Left ventricle myocardium inferior (tissue), 1 donor: ENCODE measurements around the gene TMEM63A. TPM values are rescaled to one million over a fixed set of nuclear protein-coding genes. Genes with fewer than 3 reads are reported as not detected.

Source experiments
- DNase-seq: peaks from one replicate; pipeline ENCODE4 v3.0.0-alpha.2; 2020
- H3K27ac ChIP-seq: fragments of 200-600 bp; replicated peaks from 2 replicates; pipeline ENCODE4 v1.8.0; 2021
- H3K27me3 ChIP-seq: fragments of 200-600 bp; 2 replicates; pipeline ENCODE4 v1.8.0; 2021; ENCODE audit warnings: low read depth
- H3K36me3 ChIP-seq: fragments of 200-600 bp; 2 replicates; pipeline ENCODE4 v1.8.0; 2021
- H3K4me1 ChIP-seq: fragments of 200-600 bp; 2 replicates; pipeline ENCODE4 v1.8.0; 2021
- H3K4me3 ChIP-seq: fragments of 200-600 bp; 2 replicates; pipeline ENCODE4 v1.8.0; 2021; ENCODE audit warnings: mild to moderate bottlenecking, moderate library complexity
- H3K9me3 ChIP-seq: fragments of 200-600 bp; replicated peaks from 2 replicates; pipeline ENCODE4 v1.8.0; 2021
- intact Hi-C: fragments of 100-400 bp; cut with micrococcal nuclease; formaldehyde crosslinking; loops from one replicate; pipeline ENCODE4 v1.11.0; 2022
- total RNA-seq: library from RNA; stranded (reverse); fragmentation: NEBNext Ultra II Directional; extraction: Animal tissue kit (Norgen Biotek cat#: 25700); gene quantifications from one replicate; pipeline ENCODE4 v1.2.1, GENCODE V29; 2021
- TF ChIP-seq, protein P1 (sequence below): fragments of 200-600 bp; IDR thresholded peaks from 2 replicates; pipeline ENCODE4 v1.8.0; 2021; ENCODE audit warnings: antibody characterized with exemption, mild to moderate bottlenecking, borderline replicate concordance
- donor health status: DM: no; HTN: yes; CAD: no; lungs with severe emphysema.

The TMEM63A gene
- total RNA-seq, 1 donor from 2014 or later, result 30.4 TPM

DNA sequence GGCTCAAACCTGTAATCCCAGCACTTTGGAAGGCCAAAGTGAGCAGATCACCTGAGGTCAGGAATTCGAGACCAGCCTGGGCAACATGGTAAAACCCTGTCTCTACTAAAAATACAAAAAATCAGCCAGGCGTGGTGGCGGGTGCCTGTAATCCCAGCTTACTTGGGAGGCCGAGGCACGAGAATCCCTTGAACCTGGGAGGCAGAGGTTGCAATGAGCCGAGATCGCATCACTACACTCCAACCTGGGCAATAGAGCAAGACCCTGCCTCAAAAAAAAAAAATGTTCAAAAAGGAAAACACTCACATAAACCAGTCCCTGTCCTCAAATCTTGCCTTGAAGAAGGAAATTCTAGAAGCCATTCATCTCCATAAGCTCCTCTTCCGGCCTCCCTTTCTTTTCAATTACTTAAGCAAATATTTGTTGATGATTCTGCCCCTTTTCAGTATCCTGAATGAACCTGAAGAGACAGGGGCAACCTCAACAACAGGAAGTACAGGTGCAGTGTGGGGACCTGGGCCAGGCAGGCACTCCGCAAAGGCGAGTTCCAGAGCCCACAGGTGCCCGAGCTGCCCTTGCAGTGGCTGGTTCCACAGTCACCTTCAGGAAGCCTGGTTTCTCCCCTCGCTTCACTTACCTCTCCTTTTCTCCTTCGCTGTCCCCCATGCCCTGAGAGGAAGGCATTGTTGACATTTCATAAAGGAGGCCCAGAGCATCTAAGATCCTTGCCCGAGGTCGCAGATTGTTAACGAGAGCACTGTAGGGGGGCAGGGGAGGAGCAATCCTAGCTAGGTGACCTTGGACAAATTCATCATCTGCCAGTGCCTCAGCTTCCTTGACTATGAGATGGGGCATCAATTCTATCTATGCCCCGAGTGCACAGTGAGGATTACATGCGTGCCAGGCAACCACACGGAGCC, 15.7 kb upstream of the TMEM63A start:
- H3K36me3 ChIP-seq, result no peaks in the 10 kb centered on the region
- TF ChIP-seq, protein P1, sequence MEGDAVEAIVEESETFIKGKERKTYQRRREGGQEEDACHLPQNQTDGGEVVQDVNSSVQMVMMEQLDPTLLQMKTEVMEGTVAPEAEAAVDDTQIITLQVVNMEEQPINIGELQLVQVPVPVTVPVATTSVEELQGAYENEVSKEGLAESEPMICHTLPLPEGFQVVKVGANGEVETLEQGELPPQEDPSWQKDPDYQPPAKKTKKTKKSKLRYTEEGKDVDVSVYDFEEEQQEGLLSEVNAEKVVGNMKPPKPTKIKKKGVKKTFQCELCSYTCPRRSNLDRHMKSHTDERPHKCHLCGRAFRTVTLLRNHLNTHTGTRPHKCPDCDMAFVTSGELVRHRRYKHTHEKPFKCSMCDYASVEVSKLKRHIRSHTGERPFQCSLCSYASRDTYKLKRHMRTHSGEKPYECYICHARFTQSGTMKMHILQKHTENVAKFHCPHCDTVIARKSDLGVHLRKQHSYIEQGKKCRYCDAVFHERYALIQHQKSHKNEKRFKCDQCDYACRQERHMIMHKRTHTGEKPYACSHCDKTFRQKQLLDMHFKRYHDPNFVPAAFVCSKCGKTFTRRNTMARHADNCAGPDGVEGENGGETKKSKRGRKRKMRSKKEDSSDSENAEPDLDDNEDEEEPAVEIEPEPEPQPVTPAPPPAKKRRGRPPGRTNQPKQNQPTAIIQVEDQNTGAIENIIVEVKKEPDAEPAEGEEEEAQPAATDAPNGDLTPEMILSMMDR, result no peak
- H3K27me3 ChIP-seq, result no peaks in the 10 kb centered on the region
- H3K4me1 ChIP-seq, result no peaks in the 10 kb centered on the region
- no peak overlapping the region for H3K4me3 ChIP-seq
- no peaks in the 10 kb centered on the region for H3K9me3 ChIP-seq
- intact Hi-C loops, result no loop called here
- no peak for DNase-seq
- no peak overlapping the region for H3K27ac ChIP-seq

DNA sequence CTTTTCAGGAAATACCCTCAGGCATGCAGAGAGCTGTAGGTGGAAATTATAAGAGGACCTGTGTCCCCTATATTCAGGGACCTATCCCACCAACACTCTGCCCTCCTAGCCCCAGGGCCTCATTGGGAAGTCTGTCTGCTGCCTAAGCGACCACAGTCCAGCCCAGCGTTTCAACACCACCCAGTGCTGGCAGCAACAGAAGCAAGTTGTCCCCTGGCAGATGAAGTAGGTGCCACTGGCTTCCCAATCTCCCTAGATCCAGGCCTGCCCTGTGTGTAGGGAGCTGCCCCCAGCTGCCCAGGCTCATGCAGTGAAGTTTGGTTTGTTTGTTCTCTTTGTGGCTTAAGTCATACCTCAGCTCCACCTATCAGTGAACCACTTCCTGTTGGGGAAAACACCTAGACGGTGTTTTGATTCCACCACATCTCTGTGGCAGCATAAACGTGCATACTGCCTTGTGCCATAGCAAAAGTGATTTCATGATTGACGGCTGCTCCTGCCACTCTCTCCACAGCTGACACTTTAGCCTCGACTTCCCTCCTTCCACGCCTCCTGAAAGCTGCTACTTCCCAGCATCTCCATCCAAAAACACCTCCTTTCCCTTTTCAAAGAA, 14.9 kb upstream of the TMEM63A start:
- intact Hi-C loops, result no loop called here
- H3K27ac ChIP-seq, result no peak overlapping the region
- no peaks in the 10 kb centered on the region for H3K9me3 ChIP-seq
- no peaks in the 10 kb centered on the region for H3K36me3 ChIP-seq
- H3K27me3 ChIP-seq, result no peaks in the 10 kb centered on the region
- H3K4me1 ChIP-seq, result no peaks in the 10 kb centered on the region
- no peak for DNase-seq
- no peak overlapping the region for H3K4me3 ChIP-seq
- TF ChIP-seq, protein P1, result no peak

DNA sequence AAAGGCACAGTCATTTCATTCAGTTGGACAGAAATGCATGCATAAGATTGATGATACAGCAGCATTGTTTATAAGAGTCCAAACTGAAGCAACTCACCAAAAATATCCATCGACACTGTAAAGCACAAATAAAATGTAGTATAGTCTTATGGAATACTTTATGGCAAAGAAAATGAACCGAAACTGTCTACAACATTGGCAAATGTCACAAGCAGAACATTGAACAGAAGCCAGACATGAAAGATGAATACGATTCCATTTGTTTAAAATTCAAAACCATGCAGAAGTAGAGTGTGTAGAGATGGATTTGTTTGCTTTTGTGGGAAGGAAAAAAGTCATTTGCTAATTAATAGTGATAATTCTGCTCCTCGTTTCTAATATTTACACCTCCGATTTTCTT, 14.3 kb upstream of the TMEM63A start:
- TF ChIP-seq, protein P1, result no peak
- DNase-seq, result no peak
- H3K27me3 ChIP-seq, result no peaks in the 10 kb centered on the region
- H3K4me3 ChIP-seq, result no peak overlapping the region
- no peaks in the 10 kb centered on the region for H3K4me1 ChIP-seq
- intact Hi-C loops, result no loop called here
- H3K27ac ChIP-seq, result no peak overlapping the region
- H3K9me3 ChIP-seq, result no peaks in the 10 kb centered on the region
- no peaks in the 10 kb centered on the region for H3K36me3 ChIP-seq

DNA sequence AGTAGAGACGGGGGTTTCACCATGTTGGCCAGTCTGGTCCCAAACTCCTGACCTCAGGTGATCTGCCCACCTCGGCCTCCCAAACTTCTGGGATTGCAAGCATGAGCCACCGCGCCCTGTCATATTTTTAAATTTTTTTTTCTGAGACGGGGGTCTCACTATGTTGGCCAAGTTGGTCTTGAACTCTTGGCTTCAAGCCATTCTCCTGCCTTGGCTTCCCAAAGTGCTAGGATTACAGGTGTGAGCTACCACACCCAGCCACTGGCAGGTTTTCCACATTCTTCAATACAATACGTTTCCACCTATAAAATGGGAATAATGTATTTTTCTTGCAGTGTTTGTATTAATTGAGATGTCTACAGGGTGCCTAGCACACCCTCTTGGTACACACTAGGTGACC, 10.1 kb upstream of the TMEM63A start:
- H3K36me3 ChIP-seq, result no peaks in the 10 kb centered on the region
- H3K27me3 ChIP-seq, result peaks cover 15% of the 10 kb centered on the region
- H3K4me3 ChIP-seq, result no peak overlapping the region
- H3K4me1 ChIP-seq, result no peaks in the 10 kb centered on the region
- no peak overlapping the region for H3K27ac ChIP-seq
- TF ChIP-seq, protein P1, result no peak
- no peaks in the 10 kb centered on the region for H3K9me3 ChIP-seq
- DNase-seq, result no peak
- intact Hi-C loops, result no loop called here

DNA sequence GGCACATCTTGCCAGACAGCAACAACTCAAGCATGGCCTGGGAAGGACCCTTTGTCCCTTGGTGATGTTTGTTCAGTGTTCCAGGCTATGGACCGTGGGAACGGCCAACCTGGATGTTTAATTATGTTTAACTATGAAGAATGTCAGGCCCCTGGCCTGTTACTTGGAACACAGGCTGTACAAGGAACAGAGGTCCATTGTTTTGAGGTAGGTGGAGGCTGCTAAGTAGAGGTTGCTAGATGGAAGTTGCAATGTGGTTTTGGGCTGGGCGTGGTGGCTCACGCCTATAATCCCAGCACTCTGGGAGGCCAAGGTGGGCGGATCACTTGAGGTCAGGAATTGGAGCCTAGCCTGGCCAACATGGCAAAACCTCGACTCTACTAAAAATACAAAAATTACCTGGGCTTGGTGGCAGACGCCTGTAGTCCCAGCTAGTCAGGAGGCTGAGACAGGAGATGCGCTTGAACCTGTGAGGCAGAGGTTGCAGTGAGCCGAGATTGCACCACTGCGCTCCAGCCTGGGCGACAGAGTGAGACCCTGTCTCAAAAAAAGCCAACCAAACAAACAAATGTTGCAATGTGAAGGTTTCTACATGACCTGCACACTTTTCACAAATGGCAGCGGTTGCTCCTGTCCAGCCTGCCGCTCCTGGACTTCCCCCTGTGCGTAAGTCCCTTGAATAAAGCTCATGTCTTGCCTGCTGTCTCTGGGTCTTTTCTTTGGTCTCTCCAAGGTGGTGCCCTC, 9.2 kb upstream of the TMEM63A start:
- H3K27ac ChIP-seq, result no peak overlapping the region
- intact Hi-C loops, result no loop called here
- TF ChIP-seq, protein P1, result no peak
- DNase-seq, result no peak
- H3K4me3 ChIP-seq, result no peak overlapping the region
- peaks cover 15% of the 10 kb centered on the region for H3K27me3 ChIP-seq
- no peaks in the 10 kb centered on the region for H3K36me3 ChIP-seq
- no peaks in the 10 kb centered on the region for H3K4me1 ChIP-seq
- no peaks in the 10 kb centered on the region for H3K9me3 ChIP-seq
